Measurements from ENCODE around the gene ZNF362.

GRCh38 chr1:33327587-33328325 lies 71.5 kb downstream of the ZNF362 start:
- TF ChIP-seq SUZ12 (IDR thresholded peaks at IDR 0.05; ENCODE audit: extremely low read depth, insufficient read depth, insufficient read length) (no peak), YY1 (IDR thresholded peaks at IDR 0.05; ENCODE audit: insufficient read depth, insufficient read length) (no peak)

All from NT2/D1 (cell line).